Stimulated activated CD4-positive, alpha-beta T cell treated with anti-CD3 and anti-CD28 coated beads, Interleukin-1b, Interleukin-23, amount 100 ng/mL, for 1 hour (primary cell): ENCODE results near the gene ARHGAP9.
A peak's percentile ranks its signal among the peaks of the same experiment; 100 is the strongest.

Experiments used
- DNase-seq, 2 donors: peaks; one replicate each; pipeline ENCODE4 v3.0.0-alpha.2; 2020; ENCODE audit warnings: low read depth in 2 of 2

Gene ARHGAP9

GRCh38 chr12:57491393-57492280, 12.0 kb upstream of the ARHGAP9 start:
- no peak for DNase-seq

- DNase-seq = no peak
These were observed 10.5 kb upstream of the ARHGAP9 start for GRCh38 chr12:57490126-57490525.

GRCh38 chr12:57489157-57489641, 9.5 kb upstream of the ARHGAP9 start:
- DNase-seq = no peak

- no peak for DNase-seq
These were observed 8.9 kb upstream of the ARHGAP9 start for GRCh38 chr12:57488402-57489156.

GRCh38 chr12:57487597-57488401, 8.1 kb upstream of the ARHGAP9 start, which contains the start of gene MARS1:
TSS of gene MARS1 (plus strand) at chr12:57488068. CDS start at chr12:57488091, 23 bp downstream.
- DNase-seq = peak; percentile 71 to 79

- DNase-seq = no peak
These were observed 7.5 kb upstream of the ARHGAP9 start for GRCh38 chr12:57487055-57487596.

- DNase-seq = no peak
These were observed 6.0 kb upstream of the ARHGAP9 start for GRCh38 chr12:57485695-57486094.

- DNase-seq = no peak
These were observed 3.8 kb upstream of the ARHGAP9 start for GRCh38 chr12:57483466-57483865.

- DNase-seq = no peak
These were observed 2.0 kb upstream of the ARHGAP9 start for GRCh38 chr12:57481671-57482070.

- no peak for DNase-seq
These were observed 657 bp downstream of the ARHGAP9 start for GRCh38 chr12:57479043-57479375.

- DNase-seq = no peak
These were observed 1.7 kb downstream of the ARHGAP9 start for GRCh38 chr12:57477710-57478681.

GRCh38 chr12:57476993-57477709, 2.5 kb downstream of the ARHGAP9 start:
- no peak for DNase-seq

GRCh38 chr12:57476162-57476992, 3.3 kb downstream of the ARHGAP9 start:
- DNase-seq = peak in 1 of 2 donors; percentile 51

- DNase-seq = no peak
These were observed 4.2 kb downstream of the ARHGAP9 start for GRCh38 chr12:57475271-57476161.

GRCh38 chr12:57474862-57475261, 4.8 kb downstream of the ARHGAP9 start:
- no peak for DNase-seq

- no peak for DNase-seq
These were observed 5.2 kb downstream of the ARHGAP9 start for GRCh38 chr12:57474430-57474829.

- DNase-seq = no peak
These were observed 5.8 kb downstream of the ARHGAP9 start for GRCh38 chr12:57473886-57474285.

- no peak for DNase-seq
These were observed 6.3 kb downstream of the ARHGAP9 start for GRCh38 chr12:57473392-57473791.
